Epithelial cell of proximal tubule (primary cell): ENCODE measurements around the gene PDK3. TPM values are rescaled to one million over a fixed set of nuclear protein-coding genes. Genes with fewer than 3 reads are reported as not detected.

Source experiments
- DNase-seq: peaks from one replicate; pipeline ENCODE4 v3.0.0-alpha.2; 2011; ENCODE audit warnings: low read depth
- H3K4me3 ChIP-seq: 2 replicates; pipeline ENCODE4 v1.5.1; 2011; ENCODE audit warnings: low read depth, mild to moderate bottlenecking, low read length
- total RNA-seq: library from RNA; depleted of rRNA; stranded (reverse); fragments of >200 nt; gene quantifications from 2 replicates; pipeline ENCODE4 v1.2.3, GENCODE V29; 2015
- TF ChIP-seq, protein P1 (sequence below): conservative IDR thresholded peaks from 2 replicates; pipeline ENCODE4 v1.5.1; 2012; ENCODE audit warnings: low read depth, mild to moderate bottlenecking, low read length

PDK3 gene
- total RNA-seq, 1 donor from 2014 or later: 13.6 TPM

DNA sequence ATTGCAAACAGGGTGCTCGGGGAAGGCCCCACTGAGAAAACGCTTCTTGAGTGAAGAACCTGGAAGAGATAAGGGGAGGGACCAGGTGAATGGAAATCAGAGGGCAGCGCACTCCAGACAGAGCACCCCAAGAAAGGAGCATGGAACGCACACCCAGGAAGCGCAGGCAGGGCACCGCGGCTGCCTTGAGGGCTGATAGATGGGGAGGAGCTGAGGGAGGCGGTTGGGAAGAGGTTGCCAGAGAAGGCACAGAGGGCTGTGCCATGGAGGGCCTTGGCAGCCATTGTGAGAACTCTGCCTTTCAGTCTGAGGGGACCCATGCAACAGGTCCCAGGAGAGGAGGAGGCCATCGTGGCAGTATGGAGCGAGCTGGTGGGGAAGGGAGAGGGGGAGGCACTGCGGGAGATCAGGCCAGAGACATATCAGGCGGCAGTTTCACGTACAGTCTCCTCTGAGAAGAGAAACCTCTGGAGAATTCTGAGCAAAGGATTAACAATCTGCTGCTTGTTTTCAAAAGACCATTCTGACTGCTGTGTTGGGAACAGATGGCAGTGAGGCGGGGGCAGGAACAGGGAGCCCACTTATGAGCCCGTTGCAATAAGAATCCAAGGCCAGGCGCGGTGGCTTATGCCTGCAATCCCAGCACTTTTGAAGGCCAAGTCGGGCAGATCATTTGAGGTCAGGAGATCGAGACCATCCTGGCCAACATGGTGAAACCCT is 98.4 kb downstream of the PDK3 start:
- DNase-seq: no peak
- H3K4me3 ChIP-seq: no peak overlapping the region
- TF ChIP-seq, protein P1, sequence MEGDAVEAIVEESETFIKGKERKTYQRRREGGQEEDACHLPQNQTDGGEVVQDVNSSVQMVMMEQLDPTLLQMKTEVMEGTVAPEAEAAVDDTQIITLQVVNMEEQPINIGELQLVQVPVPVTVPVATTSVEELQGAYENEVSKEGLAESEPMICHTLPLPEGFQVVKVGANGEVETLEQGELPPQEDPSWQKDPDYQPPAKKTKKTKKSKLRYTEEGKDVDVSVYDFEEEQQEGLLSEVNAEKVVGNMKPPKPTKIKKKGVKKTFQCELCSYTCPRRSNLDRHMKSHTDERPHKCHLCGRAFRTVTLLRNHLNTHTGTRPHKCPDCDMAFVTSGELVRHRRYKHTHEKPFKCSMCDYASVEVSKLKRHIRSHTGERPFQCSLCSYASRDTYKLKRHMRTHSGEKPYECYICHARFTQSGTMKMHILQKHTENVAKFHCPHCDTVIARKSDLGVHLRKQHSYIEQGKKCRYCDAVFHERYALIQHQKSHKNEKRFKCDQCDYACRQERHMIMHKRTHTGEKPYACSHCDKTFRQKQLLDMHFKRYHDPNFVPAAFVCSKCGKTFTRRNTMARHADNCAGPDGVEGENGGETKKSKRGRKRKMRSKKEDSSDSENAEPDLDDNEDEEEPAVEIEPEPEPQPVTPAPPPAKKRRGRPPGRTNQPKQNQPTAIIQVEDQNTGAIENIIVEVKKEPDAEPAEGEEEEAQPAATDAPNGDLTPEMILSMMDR: no peak

DNA sequence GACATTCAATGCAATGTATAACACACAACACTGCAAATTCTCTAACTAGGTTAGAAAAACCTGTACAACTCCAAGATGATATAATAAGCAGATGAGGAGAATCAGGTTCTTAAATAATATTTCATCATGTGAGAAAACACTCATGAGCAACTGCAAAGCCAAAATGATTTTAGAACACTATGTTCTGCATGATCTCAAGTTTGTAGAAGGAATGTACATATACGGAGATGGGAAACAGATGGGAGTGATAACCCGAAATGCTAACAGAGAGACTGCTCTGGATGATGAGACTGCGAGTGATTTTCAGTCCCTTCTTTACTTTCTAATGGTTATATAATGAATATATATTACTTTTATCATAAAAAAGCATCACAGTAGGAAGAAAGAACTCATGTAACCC is 101.2 kb downstream of the PDK3 start:
- no peak overlapping the region for H3K4me3 ChIP-seq
- no peak for DNase-seq
- TF ChIP-seq, protein P1: no peak

DNA sequence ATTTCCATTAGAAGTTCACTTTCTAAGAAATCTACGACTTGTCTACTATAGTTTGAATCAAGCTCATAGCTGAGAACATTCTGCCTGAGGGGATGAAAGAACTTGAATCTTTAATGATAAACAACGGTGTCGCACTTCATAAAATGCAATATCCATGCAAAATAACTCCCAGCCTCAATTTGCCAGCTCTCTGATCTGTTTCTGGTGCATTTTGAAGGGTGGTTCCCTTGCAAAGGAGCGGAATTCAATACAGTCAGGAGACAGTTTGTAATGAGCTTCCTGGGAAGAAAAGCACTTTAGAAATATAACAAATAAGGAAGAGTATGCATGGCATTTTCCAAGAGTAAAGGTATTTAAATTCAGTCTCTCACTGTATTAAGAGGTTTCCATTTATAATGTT is 102.1 kb downstream of the PDK3 start:
- TF ChIP-seq, protein P1: no peak
- no peak overlapping the region for H3K4me3 ChIP-seq
- DNase-seq: no peak

DNA sequence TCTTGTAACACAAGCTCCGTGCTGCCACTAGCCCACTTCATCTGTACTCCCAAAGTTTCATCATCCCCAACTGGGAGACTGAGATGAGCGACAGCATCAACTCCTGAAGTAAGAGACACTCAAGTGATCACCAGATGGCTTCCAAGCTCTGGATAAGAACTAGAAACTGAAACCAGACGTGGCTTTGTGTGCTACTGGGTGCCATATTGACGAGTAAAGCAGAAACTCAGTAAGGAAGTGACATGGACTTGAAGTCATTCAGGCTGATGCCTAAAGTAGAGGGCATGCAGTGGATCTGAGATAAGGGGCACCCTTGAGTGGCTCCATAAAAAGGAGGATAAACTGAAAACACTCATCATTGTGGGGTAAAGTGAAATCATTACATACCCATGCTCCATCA is 109.7 kb downstream of the PDK3 start:
- no peak for DNase-seq
- TF ChIP-seq, protein P1: no peak
- H3K4me3 ChIP-seq: no peak overlapping the region

DNA sequence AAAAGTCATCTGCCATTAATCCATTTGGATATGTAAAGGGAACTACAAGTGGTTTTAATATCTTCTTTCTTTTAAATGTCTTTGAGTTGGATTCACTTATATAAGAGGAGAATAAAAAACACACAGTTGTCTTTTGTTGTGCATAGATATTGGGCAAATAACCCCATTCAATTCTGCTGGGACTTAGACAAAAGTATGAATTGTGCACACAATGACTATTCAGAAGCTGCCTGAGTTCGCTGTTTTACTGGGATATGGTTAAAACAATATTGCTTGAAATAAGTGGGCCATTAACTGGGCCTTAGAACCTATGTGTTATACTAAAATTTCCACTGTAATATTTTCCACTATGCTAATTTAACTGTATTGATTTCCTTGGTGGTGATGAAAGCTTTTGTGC is 110.4 kb downstream of the PDK3 start:
- TF ChIP-seq, protein P1: no peak
- H3K4me3 ChIP-seq: no peak overlapping the region
- DNase-seq: no peak

DNA sequence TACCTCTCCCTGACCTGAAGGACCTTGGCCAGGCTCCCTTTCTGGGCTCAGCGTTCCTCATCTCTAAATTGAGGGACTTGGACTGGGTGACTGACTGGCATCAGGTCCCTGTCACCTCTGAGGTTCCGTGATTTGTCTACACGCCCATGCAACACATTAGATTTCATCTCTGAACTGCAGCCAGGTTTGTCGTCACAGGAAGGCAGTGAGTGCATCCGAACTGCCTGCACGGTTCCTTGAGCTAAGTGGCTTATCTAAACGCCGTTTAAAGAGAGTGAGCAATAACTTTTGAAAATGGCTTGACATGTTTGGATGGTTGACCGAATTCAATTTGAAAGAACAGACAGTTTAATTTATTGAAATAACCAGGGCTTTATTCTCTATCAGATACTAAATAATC is 112.0 kb downstream of the PDK3 start:
- TF ChIP-seq, protein P1: no peak
- DNase-seq: no peak
- no peak overlapping the region for H3K4me3 ChIP-seq

Other genes starting within 250 kb of the PDK3 start
- not detected in 2 replicates for gene SUPT20HL2, start 151.2 kb upstream of the PDK3 start, total RNA-seq
- gene SUPT20HL1, start 104.6 kb upstream of the PDK3 start, total RNA-seq: not detected in 2 replicates
- gene PCYT1B, start 182.1 kb downstream of the PDK3 start, total RNA-seq: 0.12 and 3.5 TPM in 2 replicates
- gene POLA1, start 228.6 kb downstream of the PDK3 start, total RNA-seq: 14.3 and 24.6 TPM in 2 replicates